HG03039 (cell line): ENCODE measurements around the gene C9orf78.

Source experiments
- ATAC-seq: cut with Tn5 transposase; IDR thresholded peaks from one replicate; pipeline ENCODE4 v1.9.1; 2021; ENCODE audit warnings: mild to moderate bottlenecking, moderate library complexity; ENCODE audit not compliant: unreplicated experiment

C9orf78 gene

GRCh38 chr9:129845373-129845772, 10.3 kb upstream of the C9orf78 start:
- ATAC-seq = no peak

- no peak for ATAC-seq
Measured at GRCh38 chr9:129841071-129841470, 6.0 kb upstream of the C9orf78 start.

GRCh38 chr9:129840034-129840433, 5.0 kb upstream of the C9orf78 start:
- ATAC-seq = no peak

GRCh38 chr9:129839324-129840023, 4.4 kb upstream of the C9orf78 start:
- ATAC-seq = no peak

GRCh38 chr9:129838707-129839259, 3.7 kb upstream of the C9orf78 start:
- ATAC-seq = no peak

- ATAC-seq = no peak
Measured at GRCh38 chr9:129836311-129837007, 1.4 kb upstream of the C9orf78 start.

GRCh38 chr9:129835860-129836223, 767 bp upstream of the C9orf78 start:
- ATAC-seq = no peak

- no peak for ATAC-seq
Measured at GRCh38 chr9:129834489-129835127, 467 bp downstream of the C9orf78 start.

GRCh38 chr9:129832982-129833381, 2.1 kb downstream of the C9orf78 start:
- ATAC-seq = no peak

- no peak for ATAC-seq
Measured at GRCh38 chr9:129828969-129829368, 6.1 kb downstream of the C9orf78 start.

- ATAC-seq = no peak
Measured at GRCh38 chr9:129828051-129828450, 7.0 kb downstream of the C9orf78 start.

GRCh38 chr9:129826759-129827158, 8.3 kb downstream of the C9orf78 start:
- no peak for ATAC-seq

- no peak for ATAC-seq
Measured at GRCh38 chr9:129826344-129826743, 8.7 kb downstream of the C9orf78 start.

GRCh38 chr9:129823935-129824601, 11.0 kb downstream of the C9orf78 start, which contains the start of gene TOR1A:
TSS of gene TOR1A (minus strand) at chr9:129824136. CDS start at chr9:129824085, 51 bp downstream.
- ATAC-seq = peak; percentile 66

GRCh38 chr9:129823542-129823934, 11.5 kb downstream of the C9orf78 start:
- no peak for ATAC-seq

GRCh38 chr9:129822898-129823541, 12.1 kb downstream of the C9orf78 start:
- no peak for ATAC-seq

- ATAC-seq = no peak
Measured at GRCh38 chr9:129816501-129817435, 18.3 kb downstream of the C9orf78 start.

GRCh38 chr9:129815278-129815677, 19.8 kb downstream of the C9orf78 start:
- ATAC-seq = no peak

- ATAC-seq = no peak
Measured at GRCh38 chr9:129814432-129815223, 20.4 kb downstream of the C9orf78 start.
